HL-60 (cell line): Measurements from ENCODE around the gene PPM1H.

ENCODE experiments used
- DNase-seq, 2 experiments: peaks; one replicate each; pipeline ENCODE4 v3.0.0-alpha.2; 2010 to 2020; ENCODE audit warnings: low read depth in 1 of 2, low spot score in 1 of 2
- H3K27ac ChIP-seq: fragments of 250-450 bp; sonication (Bioruptor Pico); replicated peaks from 2 replicates; pipeline ENCODE4 v1.5.1; 2020; ENCODE audit warnings: mild to moderate bottlenecking, moderate library complexity
- H3K27me3 ChIP-seq: fragments of 250-450 bp; sonication (Bioruptor Pico); 2 replicates; pipeline ENCODE4 v1.5.1; 2021; ENCODE audit warnings: mild to moderate bottlenecking, moderate library complexity; ENCODE audit not compliant: insufficient read depth, poor library complexity, severe bottlenecking
- H3K4me3 ChIP-seq: replicated peaks from 2 replicates; pipeline ENCODE4 v1.5.1; 2011; ENCODE audit warnings: mild to moderate bottlenecking, control low read depth, low read length; ENCODE audit not compliant: insufficient read depth
- CTCF ChIP-seq: IDR thresholded peaks from one replicate; pipeline ENCODE4 v1.5.1; 2011; ENCODE audit warnings: low read length, control low read depth, inconsistent platforms; ENCODE audit not compliant: insufficient read depth
- GABPA ChIP-seq: IDR thresholded peaks from 2 replicates; pipeline ENCODE4 v1.6.1; 2012; ENCODE audit warnings: low read depth
- POLR2AphosphoS5 ChIP-seq: IDR thresholded peaks from 2 replicates; pipeline ENCODE4 v1.6.1; 2012; ENCODE audit warnings: low read depth
- REST ChIP-seq: IDR thresholded peaks from 2 replicates; pipeline ENCODE4 v1.6.1; 2012; ENCODE audit warnings: low read depth; ENCODE audit not compliant: insufficient replicate concordance
- SPI1 ChIP-seq: IDR thresholded peaks from 2 replicates; pipeline ENCODE4 v1.6.1; 2012; ENCODE audit warnings: low read depth, mild to moderate bottlenecking, borderline replicate concordance

The PPM1H gene

GRCh38 chr12:62865937-62866336 is 69.0 kb downstream of the PPM1H start:
- Histone ChIP-seq H3K27ac (no peak overlapping the region), H3K27me3 (no peaks in the 10 kb centered on the region), H3K4me3 (no peak overlapping the region)
- TF ChIP-seq GABPA = no peak
- no peak for TF ChIP-seq REST
- TF ChIP-seq POLR2AphosphoS5 = no peak
- TF ChIP-seq CTCF = no peak
- no peak for TF ChIP-seq SPI1
- DNase-seq = no peak

GRCh38 chr12:62865065-62865464 is 69.9 kb downstream of the PPM1H start:
- no peak for DNase-seq
- no peak overlapping the region for H3K27ac ChIP-seq
- TF ChIP-seq GABPA (no peak), REST (no peak), POLR2AphosphoS5 (no peak), SPI1 (no peak), CTCF (no peak)

GRCh38 chr12:62862259-62862881 is 72.6 kb downstream of the PPM1H start:
- no peak for DNase-seq
- H3K4me3 ChIP-seq = no peak overlapping the region
- H3K27ac ChIP-seq = no peak overlapping the region
- no peak for TF ChIP-seq GABPA
- no peak for TF ChIP-seq CTCF
- TF ChIP-seq SPI1 = no peak
- no peak for TF ChIP-seq POLR2AphosphoS5
- no peak for TF ChIP-seq REST
- H3K27me3 ChIP-seq = no peaks in the 10 kb centered on the region

More at GRCh38 chr12:62865065-62865464, 69.9 kb downstream of the PPM1H start:
- no peak overlapping the region for H3K4me3 ChIP-seq
- H3K27me3 ChIP-seq = no peaks in the 10 kb centered on the region
